HG03280 (cell line): ENCODE measurements around the gene WFDC6.

Experiments
- ATAC-seq: cut with Tn5 transposase; IDR thresholded peaks from one replicate; pipeline ENCODE4 v1.9.1; 2021; ENCODE audit warnings: mild to moderate bottlenecking, moderate library complexity; ENCODE audit not compliant: unreplicated experiment

WFDC6 gene

GRCh38 chr20:45518282-45518681 is 21.0 kb downstream of the WFDC6 start:
- no peak for ATAC-seq

GRCh38 chr20:45515147-45515913 is 24.0 kb downstream of the WFDC6 start, which contains the start of gene SPINT3:
TSS of gene SPINT3 (minus strand) at chr20:45515622. CDS start at chr20:45515608, 14 bp downstream.
- ATAC-seq, result no peak

DNA sequence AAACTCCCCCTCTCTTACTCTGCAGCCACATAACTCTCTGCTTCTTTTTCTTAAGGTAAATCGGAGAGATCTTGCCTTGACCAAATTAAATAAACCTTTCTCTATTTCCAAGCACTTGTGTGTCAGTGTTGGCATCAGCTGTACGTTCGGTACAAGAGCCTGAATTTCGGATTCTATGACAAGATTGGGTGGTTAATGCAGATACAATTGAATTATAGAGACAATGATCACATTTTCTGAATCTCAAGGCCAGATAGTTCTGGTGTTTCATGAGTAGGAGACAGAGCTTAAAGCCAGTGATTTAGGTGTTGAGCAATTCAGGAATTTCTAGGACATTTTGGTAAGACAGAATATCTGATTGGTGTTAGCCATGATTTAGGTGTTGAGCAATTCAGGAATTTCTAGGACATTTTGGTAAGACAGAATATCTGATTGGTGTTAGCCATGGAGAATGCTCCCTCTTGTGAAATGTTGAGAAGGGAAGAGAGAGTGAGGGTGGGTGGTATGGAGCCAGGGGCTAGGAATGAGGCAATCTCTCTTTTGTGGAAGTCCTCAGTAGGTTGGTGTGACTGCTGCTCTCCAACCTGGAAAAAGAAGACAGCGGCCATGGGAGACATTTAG is 28.9 kb downstream of the WFDC6 start:
- ATAC-seq, result no peak

DNA sequence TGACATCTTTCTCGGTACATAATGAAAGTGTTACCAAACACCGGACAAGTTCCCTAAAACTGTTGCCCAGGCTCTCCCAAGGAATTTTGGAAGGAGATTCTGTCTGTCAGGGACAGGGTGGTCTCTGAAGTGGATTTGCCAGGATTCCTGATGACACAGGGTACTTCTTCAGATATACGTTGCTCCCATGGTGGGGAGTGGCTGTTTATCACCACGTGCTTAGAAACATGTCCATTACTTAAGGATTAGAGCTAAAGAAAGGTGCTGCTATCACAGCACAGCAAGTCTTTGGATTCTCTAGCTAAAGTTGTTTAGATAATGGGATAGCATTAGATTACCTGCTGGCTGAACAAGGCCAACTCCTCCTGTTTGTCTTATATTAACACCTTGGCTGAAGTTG is 30.2 kb downstream of the WFDC6 start:
- ATAC-seq, result no peak

GRCh38 chr20:45508068-45508886 is 31.0 kb downstream of the WFDC6 start:
- ATAC-seq, result no peak

DNA sequence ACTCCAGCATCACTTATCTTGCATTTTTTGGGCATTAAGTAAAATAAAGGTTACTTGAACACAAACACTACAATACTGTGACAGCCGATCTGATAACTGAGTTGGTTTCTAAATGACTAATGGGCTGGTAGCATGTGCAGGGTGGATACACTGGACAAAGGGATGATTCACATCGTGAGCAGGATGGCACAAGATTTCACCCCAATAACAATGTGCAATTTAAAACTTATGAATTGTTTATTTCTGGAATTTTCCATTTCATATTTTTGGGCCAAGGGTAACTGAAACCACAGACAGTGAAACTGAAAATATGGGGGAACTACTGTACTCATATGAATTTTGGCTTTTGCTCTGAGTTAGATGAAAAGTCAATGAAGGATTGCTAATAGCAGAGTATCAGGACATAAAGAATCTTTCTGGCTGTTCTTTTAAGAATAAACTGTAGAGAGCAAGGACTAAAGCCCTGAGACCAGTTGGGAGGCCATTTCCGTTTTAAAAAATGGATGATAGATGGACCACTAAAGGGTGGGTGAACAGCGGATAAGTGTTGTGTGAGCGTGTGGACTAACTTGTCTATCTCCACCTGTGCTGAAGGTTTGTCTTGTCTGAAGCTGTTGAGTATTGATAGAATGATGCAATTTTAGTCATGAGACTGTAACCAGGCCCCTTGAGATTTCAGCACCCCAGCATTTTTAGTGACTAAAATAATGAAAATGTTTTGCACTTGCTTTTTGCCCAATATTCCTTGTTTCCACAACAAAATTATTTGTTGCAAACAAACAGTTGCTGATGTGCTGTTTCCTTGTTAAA is 32.1 kb downstream of the WFDC6 start:
- no peak for ATAC-seq

DNA sequence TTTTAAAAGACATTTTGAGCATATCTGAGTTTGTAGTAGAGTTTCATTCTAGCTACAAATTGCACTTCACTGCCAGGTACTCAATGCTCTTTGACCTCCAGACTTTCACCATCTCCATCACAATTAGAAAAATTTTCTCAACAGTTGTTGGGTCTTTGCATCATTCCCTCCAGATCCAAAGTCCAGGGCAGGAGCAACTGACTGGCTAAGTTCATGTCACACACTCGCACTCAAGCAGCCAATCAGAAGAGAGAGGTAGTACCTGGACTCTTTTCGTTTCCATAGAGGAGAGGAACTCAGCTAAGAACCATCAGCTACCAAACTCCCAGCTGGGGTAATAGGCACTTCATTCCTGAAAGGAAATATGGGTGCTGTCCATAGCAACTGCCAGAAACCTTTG is 32.9 kb downstream of the WFDC6 start:
- ATAC-seq, result no peak

DNA sequence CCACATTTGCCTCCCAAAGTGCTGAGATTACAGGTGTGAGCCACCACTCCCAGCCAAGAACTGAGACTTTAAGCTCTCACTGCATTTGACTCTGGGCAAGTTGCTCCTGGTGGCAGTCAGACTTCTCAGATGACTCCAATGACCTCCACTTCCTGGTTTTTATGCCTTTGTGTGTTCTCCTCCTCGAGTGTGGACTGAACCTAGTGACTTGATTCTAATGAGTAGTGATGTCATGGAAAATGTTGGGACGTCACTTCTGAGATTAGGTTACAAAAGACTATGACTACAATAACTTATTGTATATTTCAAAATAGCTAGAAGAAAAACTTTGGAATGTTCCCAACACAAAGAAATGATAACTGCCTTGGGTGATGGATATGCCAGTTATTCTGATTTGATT is 35.9 kb downstream of the WFDC6 start:
- ATAC-seq, result no peak

DNA sequence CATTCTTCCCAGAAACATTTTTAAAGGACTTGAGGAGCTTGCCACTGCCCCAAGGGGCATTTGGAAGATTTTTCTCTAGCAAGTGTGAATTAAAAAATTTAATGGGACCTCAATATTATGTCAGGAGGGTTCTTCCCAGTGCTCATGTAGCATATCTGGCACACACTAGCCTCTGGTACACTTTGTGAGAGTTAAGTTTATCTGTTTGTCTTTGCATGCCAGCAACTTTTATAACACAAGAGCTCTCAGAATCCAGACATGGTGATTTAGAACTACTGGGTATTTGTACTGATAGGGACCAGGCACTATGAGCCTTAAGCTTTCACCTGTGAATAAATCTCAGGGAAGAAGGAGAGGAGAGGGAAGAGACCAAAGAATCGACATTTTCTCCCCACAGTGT is 36.7 kb downstream of the WFDC6 start:
- no peak for ATAC-seq

DNA sequence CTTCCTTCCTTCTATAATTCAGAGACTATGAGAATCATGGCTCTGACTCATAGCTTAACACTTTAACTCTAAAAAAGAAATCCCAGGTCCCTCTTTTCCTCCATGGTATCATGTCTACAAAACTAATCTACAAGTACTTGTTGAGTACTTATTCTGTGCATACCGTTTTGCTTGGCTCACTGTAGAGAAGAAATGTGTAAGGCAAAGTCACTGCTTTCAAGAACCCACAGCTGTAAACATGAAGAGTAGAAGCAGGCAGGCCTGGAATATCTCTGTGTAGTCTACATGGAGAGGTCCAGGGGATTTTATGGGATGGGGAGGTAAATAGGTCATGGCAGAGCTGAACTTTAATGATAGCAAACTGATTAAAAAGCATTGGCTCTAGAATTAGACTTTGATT is 37.7 kb downstream of the WFDC6 start:
- ATAC-seq, result no peak

- no peak for ATAC-seq
These were observed 39.3 kb downstream of the WFDC6 start for GRCh38 chr20:45500022-45500421.

- ATAC-seq, result no peak
These were observed 41.2 kb downstream of the WFDC6 start for GRCh38 chr20:45497971-45498494.

DNA sequence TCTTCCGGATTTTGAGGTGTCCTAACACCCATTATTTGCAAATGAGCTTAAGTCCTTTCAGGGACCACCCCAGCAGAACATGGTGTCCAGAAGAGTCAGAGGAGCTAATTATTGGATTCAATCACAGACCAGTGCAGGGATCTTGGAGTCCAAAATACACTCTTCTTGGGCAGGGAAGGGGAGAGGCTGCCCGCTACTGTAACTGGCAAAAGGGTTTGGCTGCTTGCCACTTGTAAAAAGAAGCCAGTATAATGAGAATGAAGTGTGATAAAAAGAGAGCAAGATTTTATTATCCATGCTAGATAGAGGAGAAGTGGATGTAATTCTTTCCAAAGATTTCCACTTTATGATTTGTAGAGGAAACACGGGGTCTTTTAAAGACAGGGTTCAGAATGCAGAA is 43.1 kb downstream of the WFDC6 start:
- no peak for ATAC-seq

DNA sequence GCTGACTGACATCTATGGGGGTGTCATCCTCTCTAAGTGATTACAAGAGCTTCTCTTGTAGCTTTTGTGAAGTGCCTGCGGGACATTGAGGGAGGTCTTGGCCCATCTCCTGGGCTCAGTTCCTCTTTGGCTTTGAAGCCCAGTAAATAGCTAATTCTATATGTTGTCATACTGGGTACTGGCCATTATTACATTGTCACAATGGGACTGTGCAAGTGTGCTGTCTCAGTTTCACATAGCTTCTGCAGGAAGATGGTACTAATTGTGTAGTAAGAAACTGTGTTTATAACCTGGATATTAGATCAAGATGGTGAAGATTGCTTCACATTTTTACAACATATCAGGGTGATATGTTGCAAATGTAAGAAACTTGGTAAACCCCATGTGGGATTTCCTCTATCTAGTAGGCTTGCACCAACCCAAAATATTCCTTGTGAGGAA is 43.8 kb downstream of the WFDC6 start:
- ATAC-seq, result no peak

DNA sequence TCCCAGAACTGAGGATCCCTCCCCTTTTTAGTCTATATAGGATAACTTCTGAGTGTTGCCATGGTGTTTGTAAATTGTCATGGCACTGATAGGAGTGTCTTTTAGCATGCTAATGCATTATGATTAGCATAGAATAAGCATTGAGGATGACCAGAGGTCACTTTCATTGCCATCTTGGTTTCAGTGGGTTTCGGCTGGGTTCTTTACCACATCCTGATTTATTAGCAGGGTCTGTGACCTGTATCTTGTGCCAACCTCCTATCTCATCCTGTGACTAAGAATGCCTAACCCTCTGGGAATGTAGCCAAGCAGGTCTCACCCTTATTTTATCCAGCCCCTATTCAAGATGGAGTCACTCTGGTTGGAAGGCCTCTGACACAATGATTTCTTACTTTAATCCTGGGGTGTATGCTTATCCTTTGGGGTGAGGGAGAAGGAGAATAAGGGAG is 50.2 kb downstream of the WFDC6 start:
- ATAC-seq, result no peak

DNA sequence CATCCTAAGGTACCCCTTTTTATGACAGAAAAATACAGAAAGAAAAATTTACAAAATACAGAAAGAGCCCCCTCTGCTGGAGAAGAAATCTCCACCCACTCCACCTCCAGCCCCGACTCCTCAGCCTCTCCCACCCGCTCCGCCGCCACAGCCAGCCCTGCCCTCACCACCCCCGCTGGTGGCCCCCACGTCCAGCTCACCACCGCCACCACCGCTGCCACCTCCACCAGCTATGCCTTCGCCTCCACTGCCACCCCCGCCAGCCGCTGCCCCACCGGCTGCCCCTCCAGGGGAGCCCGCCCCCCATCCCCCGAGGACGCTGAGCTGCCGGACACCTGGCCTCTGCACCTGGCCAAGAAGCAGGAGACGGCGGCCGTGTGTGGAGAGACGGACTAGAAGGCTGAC is 52.0 kb downstream of the WFDC6 start:
- no peak for ATAC-seq

- no peak for ATAC-seq
These were observed 53.9 kb downstream of the WFDC6 start for GRCh38 chr20:45485388-45485787.

- no peak for ATAC-seq
These were observed 54.6 kb downstream of the WFDC6 start for GRCh38 chr20:45484676-45485075.
